K562 (cell line): ENCODE data around the gene RUFY2. TPM values are rescaled to one million over a fixed set of nuclear protein-coding genes. Genes with fewer than 3 reads are reported as not detected.

Experiments
- BRD9 ChIP-seq: fragments of 450-650 bp; IDR thresholded peaks from 2 replicates; pipeline ENCODE4 v1.6.1; 2018; ENCODE audit warnings: low read depth; ENCODE audit not compliant: partially characterized antibody
- ELK3 ChIP-seq: fragments of 450-650 bp; formaldehyde crosslinking; IDR thresholded peaks from 2 replicates; pipeline ENCODE4 v1.4.0; 2020; ENCODE audit warnings: mild to moderate bottlenecking
- FOXM1 ChIP-seq, 2 experiments: fragments of 450-650 bp in 1 of 2; sonication (generic) in 1 of 2; formaldehyde crosslinking in 1 of 2; IDR thresholded peaks; 2 replicates each; pipeline versions ENCODE4 v1.6.1 to v1.9.0; 2017 to 2022; ENCODE audit warnings: low read depth in 2 of 2, mild to moderate bottlenecking in 2 of 2, missing genetic modification reagents in 1 of 2, moderate library complexity in 1 of 2
- GTF2E2 ChIP-seq: fragments of 200-800 bp; sonication (Bioruptor generic); IDR thresholded peaks from 2 replicates; pipeline ENCODE4 v1.6.1; 2016; ENCODE audit warnings: missing genetic modification characterization, missing compliant biosample characterization
- JUND ChIP-seq, 2 experiments: IDR thresholded peaks; 2 replicates in 1 of 2; 3 replicates in 1 of 2; pipeline ENCODE4 v1.6.1; 2011; ENCODE audit warnings: borderline replicate concordance in 2 of 2, low read depth in 2 of 2, low read length in 2 of 2, improper control_type of control experiment in 1 of 2, missing biosample characterization in 1 of 2, missing genetic modification characterization in 1 of 2, missing genetic modification reagents in 1 of 2
- KLF16 ChIP-seq: IDR thresholded peaks from 2 replicates; pipeline ENCODE4 v1.6.1; 2016; ENCODE audit warnings: antibody characterized with exemption
- LEF1 ChIP-seq: fragments of 450-650 bp; IDR thresholded peaks from 2 replicates; pipeline ENCODE4 v1.6.1; 2016; ENCODE audit warnings: mild to moderate bottlenecking
- MIER1 ChIP-seq: fragments of 450-650 bp; IDR thresholded peaks from 2 replicates; pipeline ENCODE4 v1.6.1; 2016; ENCODE audit warnings: antibody characterized with exemption, mild to moderate bottlenecking, low read depth
- POLR2A ChIP-seq: fragments of 450-650 bp; conservative IDR thresholded peaks from 2 replicates; pipeline ENCODE4 v1.6.1; 2016
- POLR2B ChIP-seq: fragments of 450-650 bp; IDR thresholded peaks from 2 replicates; pipeline ENCODE4 v1.6.1; 2018; ENCODE audit warnings: low read depth; ENCODE audit not compliant: partially characterized antibody
- RNF2 ChIP-seq: sonication (generic); IDR thresholded peaks from 2 replicates; pipeline ENCODE4 v1.6.1; 2016
- SAP30 ChIP-seq: fragments of 200-600 bp; sonication (generic); IDR thresholded peaks from 2 replicates; pipeline ENCODE4 v1.6.1; 2012; ENCODE audit warnings: borderline replicate concordance, low read depth, mild to moderate bottlenecking, moderate library complexity, low read length, control low read depth, inconsistent platforms; ENCODE audit not compliant: insufficient read depth, poor library complexity, severe bottlenecking
- TBL1XR1 ChIP-seq, 2 experiments: IDR thresholded peaks; 2 replicates each; pipeline ENCODE4 v1.6.1; 2012; ENCODE audit warnings: improper control_type of control experiment in 2 of 2, low read length in 2 of 2, mild to moderate bottlenecking in 1 of 2
- TEAD4 ChIP-seq, 2 experiments: sonication (generic) in 1 of 2; formaldehyde crosslinking in 1 of 2; IDR thresholded peaks; 2 replicates each; pipeline versions ENCODE4 v1.6.1 to v1.8.0; 2012 to 2022; ENCODE audit warnings: borderline replicate concordance in 1 of 2, inconsistent platforms in 1 of 2, low read length in 1 of 2, mild to moderate bottlenecking in 1 of 2, missing genetic modification reagents in 1 of 2
- TOE1 ChIP-seq, 2 experiments: fragments of 450-650 bp in 1 of 2; sonication (generic) in 1 of 2; formaldehyde crosslinking in 1 of 2; IDR thresholded peaks; 2 replicates each; pipeline versions ENCODE4 v1.7.1 to v1.8.0; 2016 to 2022; ENCODE audit warnings: borderline replicate concordance in 2 of 2, mild to moderate bottlenecking in 2 of 2, antibody characterized with exemption in 1 of 2, inconsistent platforms in 1 of 2, low read depth in 1 of 2, missing genetic modification reagents in 1 of 2, moderate library complexity in 1 of 2
- WHSC1 ChIP-seq: IDR thresholded peaks from one replicate; pipeline ENCODE4 v1.6.1; 2012; ENCODE audit warnings: low read length, control low read depth, inconsistent platforms
- ZNF239 ChIP-seq: fragments of 250-450 bp; sonication (Bioruptor Pico); IDR thresholded peaks from 2 replicates; pipeline ENCODE4 v1.4.0; 2020; ENCODE audit warnings: mild to moderate bottlenecking
- ZNF324 ChIP-seq: fragments of 250-450 bp; sonication (Bioruptor Pico); IDR thresholded peaks from 2 replicates; pipeline ENCODE4 v1.4.0; 2020; ENCODE audit warnings: mild to moderate bottlenecking
- ZNF444 ChIP-seq: fragments of 250-450 bp; sonication (Bioruptor Pico); IDR thresholded peaks from 2 replicates; pipeline ENCODE4 v1.4.0; 2020; ENCODE audit warnings: mild to moderate bottlenecking, moderate library complexity
- ZNF695 ChIP-seq: fragments of 450-650 bp; formaldehyde crosslinking; IDR thresholded peaks from 2 replicates; pipeline ENCODE4 v1.4.0; 2020; ENCODE audit warnings: mild to moderate bottlenecking, moderate library complexity
- polyA plus RNA-seq, 8 experiments: library from polyadenylated mRNA; depleted of rRNA in 4 of 8; stranded (reverse) in 5 of 8; unstranded in 3 of 8; fragments of >200 nt; fragmentation: Nextera tagmentation in 2 of 8; fragmentation: Illumina TruSeq in 1 of 8; extraction: Ambion mirVana in 2 of 8; extraction: Trizol in 1 of 8; gene quantifications; 2 replicates each; pipeline versions ENCODE4 v1.2.1 to v1.2.3, GENCODE V29; 2011 to 2014; ENCODE audit warnings: inconsistent platforms in 1 of 8, missing spikeins in 1 of 8
- total RNA-seq, 7 experiments: library from RNA; depleted of rRNA in 6 of 7; stranded (reverse); fragments of >200 nt in 6 of 7; fragmentation: Illumina TruSeq in 2 of 7; extraction: Trizol in 2 of 7; gene quantifications; 2 replicates each; pipeline versions ENCODE4 v1.2.1 to v1.2.3, GENCODE V29; 2011 to 2021; ENCODE audit warnings: low replicate concordance in 1 of 7
- TF ChIP-seq, protein P1 (sequence below): fragments of 450-650 bp; IDR thresholded peaks from 2 replicates; pipeline ENCODE4 v1.6.1; 2014; ENCODE audit warnings: low read depth, mild to moderate bottlenecking, moderate library complexity, borderline replicate concordance
- TF ChIP-seq, protein P2 (sequence below): fragments of 450-650 bp; IDR thresholded peaks from 2 replicates; pipeline ENCODE4 v1.6.1; 2016; ENCODE audit warnings: borderline replicate concordance

RUFY2 gene
- total and polyA plus RNA-seq, 9 of the 15 experiments (the other 6 are each of a cell fraction or from before 2014, with no cell fraction given) = 3.7 to 20.1 (median 12.6) TPM

GRCh38 chr10:68331455-68332258, 75.4 kb downstream of the RUFY2 start, which contains the start of gene HNRNPH3 (continued):
- TF ChIP-seq WHSC1 = no peak
- TF ChIP-seq ZNF444 = peak; percentile 89
- TF ChIP-seq ELK3 (CRISPR knock-in tag) = no peak
- TF ChIP-seq TEAD4 (IDR thresholded peaks at IDR 0.05; ENCODE audit: low read length) = peak; percentile 17
- 0 out of 2 replicates have a peak, but pooled peaks have one; percentile 57 for TF ChIP-seq TEAD4 (CRISPR knock-in tag; IDR thresholded peaks at IDR 0.05; ENCODE audit: borderline replicate concordance)
- peak; percentile 83 for TF ChIP-seq TOE1 (IDR thresholded peaks at IDR 0.05; ENCODE audit: borderline replicate concordance)
- peak; percentile 96; the same call in 1 of the 2 replicates for TF ChIP-seq TOE1 (CRISPR knock-in tag; IDR thresholded peaks at IDR 0.05; ENCODE audit: borderline replicate concordance, low read depth)
- peak; percentile 51; the same call in 1 of the 2 replicates for TF ChIP-seq ZNF324 (CRISPR knock-in tag)
- no peak for TF ChIP-seq KLF16
- peak; percentile 96 for TF ChIP-seq RNF2
- TF ChIP-seq FOXM1 (IDR thresholded peaks at IDR 0.05; ENCODE audit: low read depth) = peak; percentile 24; the same call in 1 of the 2 replicates
- no peak; the same call in none of the 2 replicates for TF ChIP-seq FOXM1 (CRISPR knock-in tag; IDR thresholded peaks at IDR 0.05; ENCODE audit: low read depth)
- TF ChIP-seq POLR2B = peak; percentile 99
- TF ChIP-seq BRD9 = peak; percentile 90
- TF ChIP-seq GTF2E2 (tag) = peak; percentile 99
- TF ChIP-seq, protein P1, sequence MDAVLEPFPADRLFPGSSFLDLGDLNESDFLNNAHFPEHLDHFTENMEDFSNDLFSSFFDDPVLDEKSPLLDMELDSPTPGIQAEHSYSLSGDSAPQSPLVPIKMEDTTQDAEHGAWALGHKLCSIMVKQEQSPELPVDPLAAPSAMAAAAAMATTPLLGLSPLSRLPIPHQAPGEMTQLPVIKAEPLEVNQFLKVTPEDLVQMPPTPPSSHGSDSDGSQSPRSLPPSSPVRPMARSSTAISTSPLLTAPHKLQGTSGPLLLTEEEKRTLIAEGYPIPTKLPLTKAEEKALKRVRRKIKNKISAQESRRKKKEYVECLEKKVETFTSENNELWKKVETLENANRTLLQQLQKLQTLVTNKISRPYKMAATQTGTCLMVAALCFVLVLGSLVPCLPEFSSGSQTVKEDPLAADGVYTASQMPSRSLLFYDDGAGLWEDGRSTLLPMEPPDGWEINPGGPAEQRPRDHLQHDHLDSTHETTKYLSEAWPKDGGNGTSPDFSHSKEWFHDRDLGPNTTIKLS = peak; percentile 98
- TF ChIP-seq POLR2A = peak; percentile 99
- TF ChIP-seq ZNF239 (CRISPR knock-in tag) = no peak; the same call in 1 of the 2 replicates
- TF ChIP-seq JUND (IDR thresholded peaks at IDR 0.05; ENCODE audit: borderline replicate concordance, low read depth, low read length) = peak; percentile 31; the same call in 1 of the 2 replicates
- peak; percentile 9; the same call in 1 of the 3 replicates for TF ChIP-seq JUND (tag; IDR thresholded peaks at IDR 0.05; ENCODE audit: borderline replicate concordance, low read depth, low read length)
- TF ChIP-seq ZNF695 (CRISPR knock-in tag) = 0 out of 2 replicates have a peak, but pooled peaks have one; percentile 43
- 0 out of 2 replicates have a peak, but pooled peaks have one; percentile 5 for TF ChIP-seq MIER1
- TF ChIP-seq, protein P2, sequence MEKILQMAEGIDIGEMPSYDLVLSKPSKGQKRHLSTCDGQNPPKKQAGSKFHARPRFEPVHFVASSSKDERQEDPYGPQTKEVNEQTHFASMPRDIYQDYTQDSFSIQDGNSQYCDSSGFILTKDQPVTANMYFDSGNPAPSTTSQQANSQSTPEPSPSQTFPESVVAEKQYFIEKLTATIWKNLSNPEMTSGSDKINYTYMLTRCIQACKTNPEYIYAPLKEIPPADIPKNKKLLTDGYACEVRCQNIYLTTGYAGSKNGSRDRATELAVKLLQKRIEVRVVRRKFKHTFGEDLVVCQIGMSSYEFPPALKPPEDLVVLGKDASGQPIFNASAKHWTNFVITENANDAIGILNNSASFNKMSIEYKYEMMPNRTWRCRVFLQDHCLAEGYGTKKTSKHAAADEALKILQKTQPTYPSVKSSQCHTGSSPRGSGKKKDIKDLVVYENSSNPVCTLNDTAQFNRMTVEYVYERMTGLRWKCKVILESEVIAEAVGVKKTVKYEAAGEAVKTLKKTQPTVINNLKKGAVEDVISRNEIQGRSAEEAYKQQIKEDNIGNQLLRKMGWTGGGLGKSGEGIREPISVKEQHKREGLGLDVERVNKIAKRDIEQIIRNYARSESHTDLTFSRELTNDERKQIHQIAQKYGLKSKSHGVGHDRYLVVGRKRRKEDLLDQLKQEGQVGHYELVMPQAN = peak; percentile 89
- TF ChIP-seq TBL1XR1 (IDR thresholded peaks at IDR 0.05; ENCODE audit: low read length in 2 of 2) = peak; percentile 6 to 8; a peak in 2 of 4 replicates
- TF ChIP-seq SAP30 = peak; percentile 91
- TF ChIP-seq LEF1 = 0 out of 2 replicates have a peak, but pooled peaks have one; percentile 36
